ENCODE data around the gene C1orf116.

C1orf116 gene

DNA sequence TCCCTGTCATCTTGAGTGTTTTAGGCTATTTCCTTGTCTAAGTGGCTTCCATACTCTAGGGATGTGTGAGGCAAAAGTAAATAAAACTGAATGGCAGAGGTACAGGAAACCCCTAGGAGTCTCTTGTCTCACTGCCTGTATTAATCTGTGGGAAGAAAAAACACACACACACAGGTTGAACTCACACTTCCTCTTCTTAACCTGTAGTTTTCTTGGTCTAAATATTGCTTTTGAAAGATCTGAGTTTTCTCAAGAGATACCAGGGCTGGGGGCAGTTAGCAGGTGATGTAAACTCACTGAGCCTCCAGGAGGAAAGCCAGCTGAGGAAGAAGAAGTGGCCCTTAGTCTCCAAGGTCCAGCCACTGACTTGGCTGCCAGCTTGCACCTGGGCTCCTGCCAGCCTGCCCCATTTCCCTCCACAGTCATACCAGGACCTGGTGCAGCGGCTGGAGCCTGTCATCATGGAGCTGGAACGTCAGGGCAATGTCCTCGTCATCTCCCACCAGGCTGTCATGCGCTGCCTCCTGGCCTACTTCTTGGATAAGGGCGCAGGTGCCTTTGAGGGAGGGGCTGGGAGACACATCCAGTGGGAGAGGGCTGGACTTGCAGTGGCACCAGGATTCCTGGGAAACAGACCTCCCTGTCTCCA lies 37.4 kb upstream of the C1orf116 start:
- TF ChIP-seq, protein P1, sequence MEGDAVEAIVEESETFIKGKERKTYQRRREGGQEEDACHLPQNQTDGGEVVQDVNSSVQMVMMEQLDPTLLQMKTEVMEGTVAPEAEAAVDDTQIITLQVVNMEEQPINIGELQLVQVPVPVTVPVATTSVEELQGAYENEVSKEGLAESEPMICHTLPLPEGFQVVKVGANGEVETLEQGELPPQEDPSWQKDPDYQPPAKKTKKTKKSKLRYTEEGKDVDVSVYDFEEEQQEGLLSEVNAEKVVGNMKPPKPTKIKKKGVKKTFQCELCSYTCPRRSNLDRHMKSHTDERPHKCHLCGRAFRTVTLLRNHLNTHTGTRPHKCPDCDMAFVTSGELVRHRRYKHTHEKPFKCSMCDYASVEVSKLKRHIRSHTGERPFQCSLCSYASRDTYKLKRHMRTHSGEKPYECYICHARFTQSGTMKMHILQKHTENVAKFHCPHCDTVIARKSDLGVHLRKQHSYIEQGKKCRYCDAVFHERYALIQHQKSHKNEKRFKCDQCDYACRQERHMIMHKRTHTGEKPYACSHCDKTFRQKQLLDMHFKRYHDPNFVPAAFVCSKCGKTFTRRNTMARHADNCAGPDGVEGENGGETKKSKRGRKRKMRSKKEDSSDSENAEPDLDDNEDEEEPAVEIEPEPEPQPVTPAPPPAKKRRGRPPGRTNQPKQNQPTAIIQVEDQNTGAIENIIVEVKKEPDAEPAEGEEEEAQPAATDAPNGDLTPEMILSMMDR (conservative IDR thresholded peaks at IDR 0.05; ENCODE audit: low read length) = no peak
- no peak overlapping the region for H3K4me3 ChIP-seq (ENCODE audit: low read length)
- no peak for DNase-seq (ENCODE audit: low read depth)

DNA sequence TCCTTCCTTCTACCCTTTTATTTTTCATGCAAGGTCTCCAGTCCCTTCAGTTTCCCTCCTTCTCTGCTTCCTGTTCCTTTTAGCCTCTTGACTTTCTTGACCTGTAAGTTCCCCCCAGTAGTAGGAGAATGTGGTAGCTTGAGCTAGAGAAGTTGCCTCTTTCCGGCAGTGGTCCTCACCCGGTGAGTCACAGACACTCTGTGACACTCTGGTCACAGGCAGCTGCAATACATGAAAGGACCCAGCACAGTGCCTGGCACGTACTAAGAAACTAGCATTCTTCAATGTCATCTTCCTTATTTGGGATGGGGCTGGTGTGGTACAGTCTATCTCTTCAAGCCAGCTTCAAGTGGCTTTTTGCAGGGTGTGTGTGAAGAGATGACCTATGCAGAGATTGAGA lies 36.5 kb upstream of the C1orf116 start:
- H3K4me3 ChIP-seq (ENCODE audit: low read length) = no peak overlapping the region
- no peak for DNase-seq (ENCODE audit: low read depth)
- TF ChIP-seq, protein P1 (conservative IDR thresholded peaks at IDR 0.05; ENCODE audit: low read length) = no peak

GRCh38 chr1:207067665-207068064 lies 35.1 kb upstream of the C1orf116 start:
- H3K4me3 ChIP-seq (ENCODE audit: low read length) = no peak overlapping the region
- TF ChIP-seq, protein P1 (conservative IDR thresholded peaks at IDR 0.05; ENCODE audit: low read length) = no peak
- no peak for DNase-seq (ENCODE audit: low read depth)

GRCh38 chr1:207067185-207067584 lies 34.6 kb upstream of the C1orf116 start:
- no peak for DNase-seq (ENCODE audit: low read depth)
- TF ChIP-seq, protein P1 (conservative IDR thresholded peaks at IDR 0.05; ENCODE audit: low read length) = no peak
- no peak overlapping the region for H3K4me3 ChIP-seq (ENCODE audit: low read length)

- DNase-seq (ENCODE audit: low read depth) = no peak
- H3K4me3 ChIP-seq (ENCODE audit: low read length) = no peak overlapping the region
Measured at GRCh38 chr1:207064561-207064960, 32.0 kb upstream of the C1orf116 start.

DNA sequence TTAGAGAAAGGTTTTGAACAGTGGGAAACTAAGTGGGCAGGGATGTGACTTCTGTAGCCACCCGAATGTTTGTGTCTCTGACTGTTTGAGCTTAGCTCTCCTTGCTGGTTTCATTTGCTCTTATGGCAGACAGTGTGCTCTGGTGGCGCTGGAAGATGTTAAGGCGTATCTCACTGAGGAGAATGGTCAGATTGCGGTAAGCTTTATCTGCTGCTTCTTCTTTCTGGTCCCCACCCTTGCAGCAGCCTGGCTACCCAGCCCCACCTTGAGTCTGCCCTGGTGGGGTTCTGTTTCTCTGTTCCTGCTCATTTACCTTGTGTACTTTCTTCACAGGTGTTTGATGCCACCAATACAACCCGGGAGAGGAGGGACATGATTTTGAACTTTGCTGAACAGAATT lies 30.5 kb upstream of the C1orf116 start:
- TF ChIP-seq, protein P1 (conservative IDR thresholded peaks at IDR 0.05; ENCODE audit: low read length) = no peak

More at GRCh38 chr1:207064561-207064960, 32.0 kb upstream of the C1orf116 start:
- TF ChIP-seq, protein P1 (conservative IDR thresholded peaks at IDR 0.05; ENCODE audit: low read length) = no peak

GRCh38 chr1:207062058-207062457 lies 29.5 kb upstream of the C1orf116 start:
- DNase-seq (ENCODE audit: low read depth) = no peak
- TF ChIP-seq, protein P1 (conservative IDR thresholded peaks at IDR 0.05; ENCODE audit: low read length) = no peak
- H3K4me3 ChIP-seq (ENCODE audit: low read length) = no peak overlapping the region

More for the DNA sequence above, 30.5 kb upstream of the C1orf116 start:
- no peak overlapping the region for H3K4me3 ChIP-seq (ENCODE audit: low read length)
- DNase-seq (ENCODE audit: low read depth) = no peak
